Kidney (tissue), 14 donors: ENCODE results near the gene SOWAHA. TPM values are rescaled to one million over a fixed set of nuclear protein-coding genes. Genes with fewer than 3 reads are reported as not detected.

ENCODE experiments used
- DNase-seq, 5 donors: peaks; one replicate each; pipeline ENCODE4 v3.0.0-alpha.2; 2013 to 2020
- FAIRE-seq: peaks from 2 replicates; lab custom pipeline; 2012; peaks lifted over from hg19 to GRCh38; lab: Jason Lieb, UNC
- H3K27ac ChIP-seq, 2 donors: one replicate each; pipeline ENCODE4 v1.7.0; 2013; ENCODE audit warnings: low read depth in 2 of 2, low read length in 2 of 2, inconsistent platforms in 1 of 2
- H3K27me3 ChIP-seq: one replicate; pipeline ENCODE4 v1.7.1; 2013; ENCODE audit warnings: low read length, inconsistent platforms; ENCODE audit not compliant: control insufficient read depth, insufficient read depth
- H3K36me3 ChIP-seq, 3 donors: one replicate each; pipeline versions ENCODE4 v1.7.0 to v1.7.1; 2013; ENCODE audit warnings: low read length in 3 of 3, control low read depth in 1 of 3, inconsistent platforms in 1 of 3; ENCODE audit not compliant: insufficient read depth in 3 of 3, control insufficient read depth in 2 of 3
- H3K4me1 ChIP-seq, 3 donors: one replicate each; pipeline versions ENCODE4 v1.7.0 to v1.7.1; 2013; ENCODE audit warnings: low read length in 3 of 3, inconsistent platforms in 1 of 3, low read depth in 1 of 3; ENCODE audit not compliant: control insufficient read depth in 2 of 3, insufficient read depth in 2 of 3
- H3K4me3 ChIP-seq, 3 donors: one replicate each; pipeline versions ENCODE4 v1.7.0 to v1.8.1; 2013; ENCODE audit warnings: low read length in 3 of 3, control low read depth in 1 of 3, inconsistent platforms in 1 of 3
- H3K9ac ChIP-seq, 3 donors: one replicate each; pipeline versions ENCODE4 v1.7.0 to v1.7.1; 2013; ENCODE audit warnings: low read length in 3 of 3, control low read depth in 1 of 3, inconsistent platforms in 1 of 3
- H3K9me3 ChIP-seq, 3 donors: one replicate each; pipeline versions ENCODE4 v1.7.0 to v1.7.1; 2013; ENCODE audit warnings: low read length in 3 of 3, control low read depth in 1 of 3, inconsistent platforms in 1 of 3; ENCODE audit not compliant: control insufficient read depth in 2 of 3, insufficient read depth in 1 of 3
- CTCF ChIP-seq: IDR thresholded peaks from 3 replicates; pipeline ENCODE4 v1.5.1; 2012; ENCODE audit warnings: mild to moderate bottlenecking, moderate library complexity, borderline replicate concordance; ENCODE audit not compliant: insufficient read depth; ENCODE audit errors: extremely low read depth
- intact Hi-C: fragments of 100-400 bp; cut with DNase I; formaldehyde crosslinking; loops from one replicate; pipeline ENCODE4 v1.11.1; 2022
- polyA plus RNA-seq: library from polyadenylated mRNA; stranded (reverse); fragments of 350-450 nt; fragmentation: Illumina TruSeq; extraction: RNeasy Lipid Tissue Mini Kit (QIAGEN cat#74804); gene quantifications from one replicate; pipeline ENCODE4 v1.2.3, GENCODE V29; 2014; ENCODE audit warnings: low read depth, low replicate concordance; ENCODE audit not compliant: insufficient read depth
- total RNA-seq: library from RNA; stranded (reverse); fragmentation: NEBNext Ultra II Directional; extraction: Animal tissue kit (Norgen Biotek cat#: 25700); gene quantifications from one replicate; pipeline ENCODE4 v1.2.1, GENCODE V29; 2021
- donor health status: control.
- donor health status: control.
- donor health status: control.
- donor health status: control.
- donor health status: control.
- donor health status: DM: yes; HTN: yes; CAD: no.
- donor health status: Normal renal cell carcinoma (clear cell type).

SOWAHA gene
- total and polyA plus RNA-seq, 2 donors from 2014 or later = 4.1 to 7.1 TPM

GRCh38 chr5:132788990-132789886 is 23.9 kb upstream of the SOWAHA start:
- FAIRE-seq = no peak
- no peak for TF ChIP-seq CTCF
- Histone ChIP-seq H3K4me1 (no peaks in the 10 kb centered on the region), H3K27ac (no peak overlapping the region), H3K9me3 (no peaks in the 10 kb centered on the region), H3K36me3 (no peaks in the 10 kb centered on the region), H3K4me3 (no peak overlapping the region), H3K27me3 (no peaks in the 10 kb centered on the region), H3K9ac (no peak overlapping the region)
- no peak for DNase-seq
- intact Hi-C loops = no loop called here

- FAIRE-seq = no peak
- intact Hi-C loops = no loop called here
- no peak for TF ChIP-seq CTCF
- no peaks in the 10 kb centered on the region for H3K4me1 ChIP-seq
- no peak for DNase-seq
- no peak overlapping the region for H3K27ac ChIP-seq
- H3K27me3 ChIP-seq = no peaks in the 10 kb centered on the region
- no peak overlapping the region for H3K9ac ChIP-seq
- no peaks in the 10 kb centered on the region for H3K36me3 ChIP-seq
- H3K9me3 ChIP-seq = no peaks in the 10 kb centered on the region
- no peak overlapping the region for H3K4me3 ChIP-seq
Observed at GRCh38 chr5:132790201-132790865, 22.8 kb upstream of the SOWAHA start.

DNA sequence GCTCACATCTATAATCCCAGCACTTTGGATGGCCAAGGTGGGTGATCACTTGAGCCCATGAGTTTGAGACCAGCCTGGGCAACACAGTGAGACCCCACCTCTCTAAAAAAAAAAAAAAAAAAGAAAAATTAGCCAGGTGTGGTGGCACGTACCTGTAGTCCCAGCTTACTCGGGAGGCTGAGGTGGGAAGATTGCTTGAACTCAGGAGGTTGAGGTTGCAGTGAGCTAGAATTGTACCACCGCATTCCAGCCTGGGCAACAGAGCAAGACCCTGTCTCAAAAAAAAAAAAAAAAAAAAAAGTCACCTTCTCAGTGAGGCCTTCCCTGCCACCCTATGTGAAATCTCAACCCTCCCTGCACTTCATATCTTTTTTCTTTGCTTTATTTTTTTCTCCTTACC is 22.1 kb upstream of the SOWAHA start:
- intact Hi-C loops = no loop called here
- FAIRE-seq = no peak
- no peak for DNase-seq
- Histone ChIP-seq H3K36me3 (no peaks in the 10 kb centered on the region), H3K4me3 (no peak overlapping the region), H3K27me3 (no peaks in the 10 kb centered on the region), H3K27ac (no peak overlapping the region), H3K9me3 (no peaks in the 10 kb centered on the region), H3K4me1 (no peaks in the 10 kb centered on the region), H3K9ac (no peak overlapping the region)
- TF ChIP-seq CTCF = no peak
